K562 (cell line): Measurements from ENCODE around the gene CSRNP2. TPM values are rescaled to one million over a fixed set of nuclear protein-coding genes. Genes with fewer than 3 reads are reported as not detected.

Source experiments
- CC2D1A ChIP-seq: fragments of 450-650 bp; IDR thresholded peaks from 2 replicates; pipeline ENCODE4 v1.6.1; 2017; ENCODE audit warnings: mild to moderate bottlenecking
- CHD2 ChIP-seq: IDR thresholded peaks from 2 replicates; pipeline ENCODE4 v1.6.1; 2011; ENCODE audit warnings: low read depth, low read length
- CREB1 ChIP-seq, 2 experiments: sonication (generic) in 1 of 2; formaldehyde crosslinking in 1 of 2; IDR thresholded peaks; 2 replicates each; pipeline versions ENCODE4 v1.6.1 to v1.8.0; 2012 to 2022; ENCODE audit warnings: inconsistent platforms in 1 of 2, mild to moderate bottlenecking in 1 of 2, missing genetic modification reagents in 1 of 2, moderate library complexity in 1 of 2
- HLTF ChIP-seq: fragments of 450-650 bp; IDR thresholded peaks from 2 replicates; pipeline ENCODE4 v1.6.1; 2016
- ILF3 ChIP-seq: fragments of 450-650 bp; IDR thresholded peaks from 2 replicates; pipeline ENCODE4 v1.6.1; 2018; ENCODE audit warnings: antibody characterized with exemption, mild to moderate bottlenecking, moderate library complexity, borderline replicate concordance
- TAL1 ChIP-seq: fragments of 450-650 bp; IDR thresholded peaks from 2 replicates; pipeline ENCODE4 v1.6.1; 2016; ENCODE audit warnings: mild to moderate bottlenecking
- TSC22D4 ChIP-seq: fragments of 450-650 bp; IDR thresholded peaks from 2 replicates; pipeline ENCODE4 v1.6.1; 2016; ENCODE audit warnings: missing genetic modification characterization, missing biosample characterization, control low read depth
- polyA plus RNA-seq, 8 experiments: library from polyadenylated mRNA; depleted of rRNA in 4 of 8; stranded (reverse) in 5 of 8; unstranded in 3 of 8; fragments of >200 nt; fragmentation: Nextera tagmentation in 2 of 8; fragmentation: Illumina TruSeq in 1 of 8; extraction: Ambion mirVana in 2 of 8; extraction: Trizol in 1 of 8; gene quantifications; 2 replicates each; pipeline versions ENCODE4 v1.2.1 to v1.2.3, GENCODE V29; 2011 to 2014; ENCODE audit warnings: inconsistent platforms in 1 of 8, missing spikeins in 1 of 8
- total RNA-seq, 7 experiments: library from RNA; depleted of rRNA in 6 of 7; stranded (reverse); fragments of >200 nt in 6 of 7; fragmentation: Illumina TruSeq in 2 of 7; extraction: Trizol in 2 of 7; gene quantifications; 2 replicates each; pipeline versions ENCODE4 v1.2.1 to v1.2.3, GENCODE V29; 2011 to 2021; ENCODE audit warnings: low replicate concordance in 1 of 7
- TF ChIP-seq, protein P1 (sequence below), 2 experiments: fragments of 450-650 bp; IDR thresholded peaks; 2 replicates each; pipeline ENCODE4 v1.6.1; 2018; ENCODE audit warnings: mild to moderate bottlenecking in 2 of 2, low read depth in 1 of 2; ENCODE audit not compliant: partially characterized antibody in 2 of 2
- TF ChIP-seq, protein P2 (sequence below): sonication (generic); formaldehyde crosslinking; IDR thresholded peaks from 2 replicates; pipeline ENCODE4 v1.9.0; 2022; ENCODE audit warnings: mild to moderate bottlenecking, missing genetic modification reagents

Gene CSRNP2
- total and polyA plus RNA-seq, 9 of the 15 experiments (the other 6 are each of a cell fraction or from before 2014, with no cell fraction given): 1.6 to 13.9 (median 5.9) TPM

DNA sequence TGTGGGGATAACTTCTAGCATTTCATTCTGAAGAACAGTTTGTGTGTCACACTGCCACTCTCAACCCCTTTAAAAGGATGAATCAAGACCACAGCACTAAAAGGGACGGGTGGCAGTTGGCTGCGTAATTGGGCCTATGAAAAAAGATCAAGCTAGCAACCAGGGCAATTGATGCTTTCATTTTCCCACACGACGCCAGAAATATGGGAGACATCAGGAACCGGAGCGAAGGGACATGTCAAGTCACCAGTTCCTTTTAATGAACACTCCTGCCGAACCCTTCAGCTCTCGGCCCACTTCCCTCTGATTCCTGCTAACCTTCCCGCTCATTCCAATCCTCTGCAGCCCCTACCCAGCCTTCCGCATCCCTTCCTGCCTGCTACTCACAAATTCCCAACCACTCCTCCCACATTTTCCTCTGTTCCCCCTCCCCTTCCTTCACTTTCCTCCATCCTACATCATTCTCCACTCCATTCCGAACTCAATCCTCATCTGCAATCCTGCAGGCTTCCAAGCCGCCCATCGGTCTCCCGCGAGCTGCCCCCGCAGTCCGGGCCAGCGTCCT is 753 bp downstream of the CSRNP2 start (continued):
- TF ChIP-seq, protein P1, sequence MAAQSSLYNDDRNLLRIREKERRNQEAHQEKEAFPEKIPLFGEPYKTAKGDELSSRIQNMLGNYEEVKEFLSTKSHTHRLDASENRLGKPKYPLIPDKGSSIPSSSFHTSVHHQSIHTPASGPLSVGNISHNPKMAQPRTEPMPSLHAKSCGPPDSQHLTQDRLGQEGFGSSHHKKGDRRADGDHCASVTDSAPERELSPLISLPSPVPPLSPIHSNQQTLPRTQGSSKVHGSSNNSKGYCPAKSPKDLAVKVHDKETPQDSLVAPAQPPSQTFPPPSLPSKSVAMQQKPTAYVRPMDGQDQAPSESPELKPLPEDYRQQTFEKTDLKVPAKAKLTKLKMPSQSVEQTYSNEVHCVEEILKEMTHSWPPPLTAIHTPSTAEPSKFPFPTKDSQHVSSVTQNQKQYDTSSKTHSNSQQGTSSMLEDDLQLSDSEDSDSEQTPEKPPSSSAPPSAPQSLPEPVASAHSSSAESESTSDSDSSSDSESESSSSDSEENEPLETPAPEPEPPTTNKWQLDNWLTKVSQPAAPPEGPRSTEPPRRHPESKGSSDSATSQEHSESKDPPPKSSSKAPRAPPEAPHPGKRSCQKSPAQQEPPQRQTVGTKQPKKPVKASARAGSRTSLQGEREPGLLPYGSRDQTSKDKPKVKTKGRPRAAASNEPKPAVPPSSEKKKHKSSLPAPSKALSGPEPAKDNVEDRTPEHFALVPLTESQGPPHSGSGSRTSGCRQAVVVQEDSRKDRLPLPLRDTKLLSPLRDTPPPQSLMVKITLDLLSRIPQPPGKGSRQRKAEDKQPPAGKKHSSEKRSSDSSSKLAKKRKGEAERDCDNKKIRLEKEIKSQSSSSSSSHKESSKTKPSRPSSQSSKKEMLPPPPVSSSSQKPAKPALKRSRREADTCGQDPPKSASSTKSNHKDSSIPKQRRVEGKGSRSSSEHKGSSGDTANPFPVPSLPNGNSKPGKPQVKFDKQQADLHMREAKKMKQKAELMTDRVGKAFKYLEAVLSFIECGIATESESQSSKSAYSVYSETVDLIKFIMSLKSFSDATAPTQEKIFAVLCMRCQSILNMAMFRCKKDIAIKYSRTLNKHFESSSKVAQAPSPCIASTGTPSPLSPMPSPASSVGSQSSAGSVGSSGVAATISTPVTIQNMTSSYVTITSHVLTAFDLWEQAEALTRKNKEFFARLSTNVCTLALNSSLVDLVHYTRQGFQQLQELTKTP (IDR thresholded peaks at IDR 0.05; ENCODE audit: low read depth in 1 of 2, partially characterized antibody in 2 of 2): peak in 1 of 2 experiments; percentile 26
- TF ChIP-seq TSC22D4 (tag): no peak
- TF ChIP-seq CC2D1A: 0 out of 2 replicates have a peak, but pooled peaks have one; percentile 30
- TF ChIP-seq, protein P2, sequence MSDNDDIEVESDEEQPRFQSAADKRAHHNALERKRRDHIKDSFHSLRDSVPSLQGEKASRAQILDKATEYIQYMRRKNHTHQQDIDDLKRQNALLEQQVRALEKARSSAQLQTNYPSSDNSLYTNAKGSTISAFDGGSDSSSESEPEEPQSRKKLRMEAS: no peak
- TF ChIP-seq ILF3: no peak
- TF ChIP-seq TAL1: 0 out of 2 replicates have a peak, but pooled peaks have one; percentile 6
- TF ChIP-seq HLTF: peak; percentile 90; the same call in 1 of the 2 replicates
- no peak for TF ChIP-seq CREB1 (IDR thresholded peaks at IDR 0.05)
- TF ChIP-seq CREB1 (CRISPR knock-in tag; IDR thresholded peaks at IDR 0.05): no peak
- no peak for TF ChIP-seq CHD2
